K562 (cell line): ENCODE results near the gene STK4. TPM values are rescaled to one million over a fixed set of nuclear protein-coding genes. Genes with fewer than 3 reads are reported as not detected.

Experiments used
- C11orf30 ChIP-seq: fragments of 450-650 bp; IDR thresholded peaks from 2 replicates; pipeline ENCODE4 v1.6.1; 2016; ENCODE audit warnings: low read depth, mild to moderate bottlenecking
- CCNT2 ChIP-seq: IDR thresholded peaks from 2 replicates; pipeline ENCODE4 v1.6.1; 2011; ENCODE audit warnings: borderline replicate concordance, low read depth, mild to moderate bottlenecking, moderate library complexity, mixed read lengths, low read length; ENCODE audit not compliant: insufficient read length; ENCODE audit errors: extremely low read depth
- EP300 ChIP-seq: IDR thresholded peaks from 2 replicates; pipeline ENCODE4 v1.6.1; 2012; ENCODE audit warnings: low read length, improper control_type of control experiment
- FOXA3 ChIP-seq, 2 experiments: fragments of 450-650 bp in 1 of 2; sonication (generic) in 1 of 2; formaldehyde crosslinking; IDR thresholded peaks in 1 of 2; conservative IDR thresholded peaks in 1 of 2; 2 replicates each; pipeline versions ENCODE4 v1.4.0 to v1.8.0; 2020 to 2022; ENCODE audit warnings: mild to moderate bottlenecking in 2 of 2, missing genetic modification reagents in 1 of 2
- HDAC1 ChIP-seq, 2 experiments: fragments of 450-650 bp; IDR thresholded peaks; 2 replicates each; pipeline ENCODE4 v1.6.1; 2016 to 2017; ENCODE audit warnings: inconsistent platforms in 1 of 2, mild to moderate bottlenecking in 1 of 2, moderate library complexity in 1 of 2
- KLF16 ChIP-seq: IDR thresholded peaks from 2 replicates; pipeline ENCODE4 v1.6.1; 2016; ENCODE audit warnings: antibody characterized with exemption
- NEUROD1 ChIP-seq: fragments of 150-350 bp; IDR thresholded peaks from 2 replicates; pipeline ENCODE4 v1.6.1; 2014; ENCODE audit warnings: borderline replicate concordance, low read length, low read depth; ENCODE audit not compliant: partially characterized antibody
- PBX2 ChIP-seq, 2 experiments: IDR thresholded peaks in 1 of 2; conservative IDR thresholded peaks in 1 of 2; 2 replicates each; pipeline ENCODE4 v1.6.1; 2016; ENCODE audit warnings: low read depth in 2 of 2, mild to moderate bottlenecking in 1 of 2, missing compliant biosample characterization in 1 of 2, missing genetic modification characterization in 1 of 2, moderate library complexity in 1 of 2
- PKNOX1 ChIP-seq: fragments of 450-650 bp; IDR thresholded peaks from 2 replicates; pipeline ENCODE4 v1.6.1; 2016
- PML ChIP-seq: IDR thresholded peaks from 2 replicates; pipeline ENCODE4 v1.6.1; 2012; ENCODE audit warnings: low read length, inconsistent platforms
- RFX5 ChIP-seq: IDR thresholded peaks from 2 replicates; pipeline ENCODE4 v1.6.1; 2011; ENCODE audit warnings: low read depth, mild to moderate bottlenecking, improper control_type of control experiment, low read length
- SMAD2 ChIP-seq: fragments of 150-350 bp; IDR thresholded peaks from 2 replicates; pipeline ENCODE4 v1.6.1; 2014; ENCODE audit warnings: low read depth, mild to moderate bottlenecking, low read length
- SP2 ChIP-seq: IDR thresholded peaks from 2 replicates; pipeline ENCODE4 v1.6.1; 2011; ENCODE audit warnings: mild to moderate bottlenecking, low read depth, low read length, moderate library complexity; ENCODE audit not compliant: poor library complexity, severe bottlenecking; ENCODE audit errors: extremely low read depth
- SRF ChIP-seq, 2 experiments: fragments of 250-450, 450-650 bp in 1 of 2; sonication (Bioruptor Pico) in 1 of 2; sonication (generic) in 1 of 2; formaldehyde crosslinking; IDR thresholded peaks; 2 replicates each; pipeline versions ENCODE4 v1.5.0 to v1.5.1; 2020 to 2022; ENCODE audit warnings: mild to moderate bottlenecking in 1 of 2, missing genetic modification reagents in 1 of 2
- TEAD4 ChIP-seq, 2 experiments: sonication (generic) in 1 of 2; formaldehyde crosslinking in 1 of 2; IDR thresholded peaks; 2 replicates each; pipeline versions ENCODE4 v1.6.1 to v1.8.0; 2012 to 2022; ENCODE audit warnings: borderline replicate concordance in 1 of 2, inconsistent platforms in 1 of 2, low read length in 1 of 2, mild to moderate bottlenecking in 1 of 2, missing genetic modification reagents in 1 of 2
- THRB ChIP-seq: fragments of 450-650 bp; formaldehyde crosslinking; conservative IDR thresholded peaks from 2 replicates; pipeline ENCODE4 v1.4.0; 2022; ENCODE audit warnings: mild to moderate bottlenecking, missing genetic modification characterization
- TSC22D4 ChIP-seq: fragments of 450-650 bp; IDR thresholded peaks from 2 replicates; pipeline ENCODE4 v1.6.1; 2016; ENCODE audit warnings: missing genetic modification characterization, missing biosample characterization, control low read depth
- ZNF143 ChIP-seq: sonication (generic); formaldehyde crosslinking; IDR thresholded peaks from 2 replicates; pipeline ENCODE4 v1.9.0; 2022; ENCODE audit warnings: mild to moderate bottlenecking, missing genetic modification reagents
- ZNF740 ChIP-seq, 3 experiments: fragments of 200-800 bp in 1 of 3; sonication (Bioruptor generic) in 1 of 3; sonication (generic) in 1 of 3; formaldehyde crosslinking in 1 of 3; IDR thresholded peaks; 2 replicates each; pipeline versions ENCODE4 v1.6.1 to v1.8.0; 2016 to 2022; ENCODE audit warnings: mild to moderate bottlenecking in 2 of 3, missing compliant biosample characterization in 2 of 3, missing genetic modification characterization in 2 of 3, missing genetic modification reagents in 1 of 3
- polyA plus RNA-seq, 8 experiments: library from polyadenylated mRNA; depleted of rRNA in 4 of 8; stranded (reverse) in 5 of 8; unstranded in 3 of 8; fragments of >200 nt; fragmentation: Nextera tagmentation in 2 of 8; fragmentation: Illumina TruSeq in 1 of 8; extraction: Ambion mirVana in 2 of 8; extraction: Trizol in 1 of 8; gene quantifications; 2 replicates each; pipeline versions ENCODE4 v1.2.1 to v1.2.3, GENCODE V29; 2011 to 2014; ENCODE audit warnings: inconsistent platforms in 1 of 8, missing spikeins in 1 of 8
- total RNA-seq, 7 experiments: library from RNA; depleted of rRNA in 6 of 7; stranded (reverse); fragments of >200 nt in 6 of 7; fragmentation: Illumina TruSeq in 2 of 7; extraction: Trizol in 2 of 7; gene quantifications; 2 replicates each; pipeline versions ENCODE4 v1.2.1 to v1.2.3, GENCODE V29; 2011 to 2021; ENCODE audit warnings: low replicate concordance in 1 of 7

Gene STK4
- total and polyA plus RNA-seq, 9 of the 15 experiments (the other 6 are each of a cell fraction or from before 2014, with no cell fraction given), result 11.9 to 30.6 (median 22.2) TPM

GRCh38 chr20:45070932-45071632 lies 104.8 kb downstream of the STK4 start (continued):
- TF ChIP-seq TEAD4 (IDR thresholded peaks at IDR 0.05; ENCODE audit: low read length) (peak; percentile 86), TEAD4 (CRISPR knock-in tag; IDR thresholded peaks at IDR 0.05; ENCODE audit: borderline replicate concordance) (no peak), HDAC1 (IDR thresholded peaks at IDR 0.05) (peak in 1 of 2 experiments; percentile 53; a peak in 1 of 4 replicates), SMAD2 (no peak), SRF (CRISPR knock-in tag; IDR thresholded peaks at IDR 0.05) (peak in 1 of 2 experiments; percentile 68; a peak in 1 of 4 replicates), ZNF143 (no peak), KLF16 (peak; percentile 39; the same call in 1 of the 2 replicates), EP300 (peak; percentile 84), PML (peak; percentile 57; the same call in 1 of the 2 replicates), C11orf30 (peak; percentile 61; the same call in 1 of the 2 replicates), SP2 (no peak), ZNF740 (CRISPR knock-in tag; IDR thresholded peaks at IDR 0.05) (no peak), ZNF740 (tag; IDR thresholded peaks at IDR 0.05) (no peak), PBX2 (CRISPR knock-in tag; IDR thresholded peaks at IDR 0.05; ENCODE audit: low read depth) (peak; percentile 79), PBX2 (tag; conservative IDR thresholded peaks at IDR 0.05; ENCODE audit: low read depth) (peak; percentile 97), CCNT2 (peak; percentile 52), PKNOX1 (peak; percentile 92), THRB (CRISPR knock-in tag) (no peak), RFX5 (no peak), NEUROD1 (peak; percentile 64), FOXA3 (CRISPR knock-in tag; conservative IDR thresholded peaks at IDR 0.05 in 1 of 2, IDR thresholded peaks at IDR 0.05 in 1 of 2) (peak in 1 of 2 experiments; percentile 25; a peak in 1 of 4 replicates), TSC22D4 (tag) (no peak)
